GM21390 (cell line): Measurements from ENCODE around the gene BAIAP2.
A peak's percentile ranks its signal among the peaks of the same experiment; 100 is the strongest.
"Not testable (repeated sequence)": the region's sequence is repeated elsewhere in the genome, so short reads cannot be mapped to it uniquely, and the experiment has no call there.

ENCODE experiments used
- ATAC-seq: cut with Tn5 transposase; IDR thresholded peaks from one replicate; pipeline ENCODE4 v1.9.1; 2021; ENCODE audit not compliant: unreplicated experiment

Gene BAIAP2

DNA sequence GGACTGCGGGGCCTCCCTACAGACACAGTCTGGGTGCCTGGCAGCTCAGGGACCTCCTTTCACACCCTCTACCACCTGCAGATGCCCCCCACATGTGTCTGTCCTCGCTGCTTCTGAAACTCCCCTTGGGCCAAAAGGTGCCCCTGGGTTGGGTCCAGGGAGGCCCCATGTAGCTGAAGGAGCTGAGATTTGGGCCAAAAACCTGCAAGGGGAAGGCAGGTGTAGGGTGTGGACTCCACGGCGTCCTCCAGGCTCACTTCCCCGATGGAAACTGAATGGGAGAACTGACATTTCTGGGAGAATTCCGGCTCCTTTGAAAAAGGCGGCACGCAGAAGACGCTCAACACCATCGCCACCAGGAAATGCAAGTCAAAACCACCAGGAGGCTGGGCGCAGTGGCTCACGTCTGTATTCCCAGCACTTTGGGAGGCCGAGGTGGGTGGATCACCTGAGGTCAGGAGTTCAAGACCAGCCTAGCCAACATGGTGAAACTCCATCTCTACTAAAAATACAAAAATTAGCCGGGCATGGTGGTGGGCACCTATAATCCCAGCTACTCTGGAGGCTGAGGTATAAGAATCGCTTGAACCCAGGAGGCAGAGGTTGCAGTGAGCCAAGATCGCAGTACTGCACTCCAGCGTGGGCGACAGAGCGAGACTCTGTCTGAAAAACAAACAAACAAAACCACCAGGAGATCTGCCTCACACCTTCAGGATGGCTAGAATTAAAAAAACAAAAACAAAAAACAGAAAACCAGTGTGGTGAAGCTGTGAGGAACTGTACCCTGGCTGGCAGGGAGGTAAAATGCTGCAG, 13.2 kb upstream of the BAIAP2 start:
- ATAC-seq = no peak

DNA sequence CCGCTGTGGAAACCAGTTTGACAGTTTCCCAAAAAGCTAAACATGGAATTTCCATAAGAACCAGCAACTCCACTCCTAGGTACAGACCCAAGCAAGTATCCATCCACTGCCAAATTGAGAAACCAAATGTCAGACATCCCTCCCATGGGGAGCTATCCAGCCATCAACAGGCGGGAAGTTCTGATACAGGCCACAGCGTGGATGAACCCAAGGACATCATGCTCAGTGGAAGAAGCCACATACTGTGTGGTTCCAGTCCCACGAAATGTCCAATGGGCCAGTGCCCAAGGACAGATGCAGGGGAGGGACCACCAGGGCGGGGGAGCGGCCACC, 12.6 kb upstream of the BAIAP2 start:
- no peak for ATAC-seq

DNA sequence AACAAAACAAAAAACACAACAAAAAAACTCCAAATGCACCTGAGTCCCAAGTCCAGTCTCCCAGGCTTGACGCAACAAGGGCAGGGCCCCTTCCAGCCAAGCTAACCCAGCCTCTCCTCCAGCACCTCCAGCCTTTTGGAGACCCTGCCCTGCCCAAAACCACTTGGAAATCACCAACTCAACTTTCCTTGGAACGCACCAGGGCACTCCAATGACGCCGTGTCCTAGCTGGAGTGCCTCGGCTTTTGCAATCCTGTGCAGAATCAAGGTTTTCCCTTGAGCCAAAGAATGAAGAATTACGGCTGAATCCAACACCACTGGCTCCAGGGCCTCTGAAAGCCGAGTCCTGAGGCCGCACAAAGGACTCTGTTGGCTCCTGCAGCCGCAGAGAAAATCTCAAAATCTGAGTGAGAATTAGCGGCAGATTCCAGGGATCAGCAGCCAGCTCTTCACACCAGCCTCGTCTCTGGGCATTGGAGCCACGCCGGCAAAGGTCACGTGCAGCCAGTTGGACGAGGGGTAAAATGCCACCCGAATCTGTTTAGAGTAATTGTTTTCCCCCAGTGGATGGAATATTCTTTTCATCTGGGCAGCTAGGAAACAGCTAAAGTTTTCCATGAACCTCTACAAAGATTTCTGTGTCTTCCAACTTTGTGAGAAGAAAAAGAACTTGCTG, 9.7 kb upstream of the BAIAP2 start:
- ATAC-seq = no peak

DNA sequence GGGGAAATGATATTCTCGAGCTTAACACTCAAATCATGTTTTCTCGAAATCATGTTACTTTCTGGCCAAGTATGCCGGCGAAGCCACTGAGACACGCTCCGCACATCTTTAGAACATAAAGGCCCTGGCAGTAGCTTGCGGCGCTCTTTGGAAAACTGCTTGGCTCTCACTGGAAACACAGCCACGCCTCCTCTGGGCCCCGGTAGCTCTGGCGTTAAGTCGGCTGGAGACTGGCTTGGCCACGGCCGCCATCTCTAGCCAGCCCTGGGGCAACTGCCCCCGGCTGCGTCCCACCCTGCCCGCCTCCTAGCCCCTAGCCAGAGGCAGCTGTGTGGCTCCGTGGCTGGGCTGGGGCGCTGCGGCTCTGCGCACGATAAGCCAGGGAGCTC, 9.2 kb upstream of the BAIAP2 start:
- no peak for ATAC-seq

DNA sequence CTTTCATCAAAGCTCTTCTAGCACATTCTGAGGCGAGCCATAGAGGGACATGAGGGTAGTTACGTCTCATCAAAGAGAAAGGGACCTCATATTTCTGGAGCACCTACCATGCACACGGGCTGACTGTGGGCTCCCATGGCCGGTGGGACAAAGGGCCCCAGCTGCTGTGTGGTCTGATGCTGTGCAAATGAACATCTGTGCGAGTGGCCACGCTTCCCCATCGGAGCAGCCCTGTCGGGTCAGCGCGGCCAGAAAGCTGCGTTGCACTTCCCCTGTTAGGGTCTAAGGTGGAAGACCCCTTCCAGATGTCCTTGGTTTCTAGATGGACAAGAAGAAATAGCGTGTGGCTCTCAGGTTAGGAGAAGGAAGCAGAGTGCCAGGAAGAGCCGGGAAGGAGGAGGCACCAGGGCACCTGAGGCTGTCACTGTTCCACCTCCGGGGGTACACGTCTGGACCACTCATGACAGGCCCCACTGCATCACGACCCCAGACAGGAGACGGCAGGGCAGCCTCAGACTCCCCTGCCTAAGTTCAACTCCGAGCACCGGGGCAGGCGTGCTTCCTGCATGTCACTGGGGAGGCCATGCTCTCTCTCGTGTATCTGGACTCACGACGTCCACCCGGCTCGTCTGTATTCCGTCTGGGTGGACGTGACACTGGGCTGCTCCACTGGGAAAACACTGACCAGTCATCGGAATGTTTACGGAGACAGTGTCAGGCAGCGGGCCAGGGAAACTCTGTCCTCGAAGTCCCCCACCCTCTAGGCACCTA, 8.5 kb upstream of the BAIAP2 start:
- no peak for ATAC-seq

DNA sequence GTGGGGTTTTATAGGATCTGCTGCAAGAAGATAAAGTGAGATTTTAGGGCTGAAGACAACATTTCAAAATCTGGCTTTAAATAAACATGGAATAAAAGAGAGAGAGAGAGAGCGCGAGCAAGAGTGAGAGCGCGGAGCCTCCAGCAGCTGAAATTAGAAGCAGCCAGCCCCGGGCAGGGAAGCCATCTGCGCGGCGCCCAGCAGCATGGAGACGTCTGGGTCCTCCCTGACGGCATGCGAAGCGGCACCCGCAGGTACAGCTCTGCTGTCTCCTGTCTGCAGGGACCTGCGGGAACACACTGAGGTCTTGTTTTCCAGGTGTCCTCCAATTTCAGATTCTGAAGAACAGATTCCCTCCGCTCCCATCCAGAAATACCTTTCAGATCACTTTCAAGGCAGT, 7.9 kb upstream of the BAIAP2 start:
- no peak for ATAC-seq

DNA sequence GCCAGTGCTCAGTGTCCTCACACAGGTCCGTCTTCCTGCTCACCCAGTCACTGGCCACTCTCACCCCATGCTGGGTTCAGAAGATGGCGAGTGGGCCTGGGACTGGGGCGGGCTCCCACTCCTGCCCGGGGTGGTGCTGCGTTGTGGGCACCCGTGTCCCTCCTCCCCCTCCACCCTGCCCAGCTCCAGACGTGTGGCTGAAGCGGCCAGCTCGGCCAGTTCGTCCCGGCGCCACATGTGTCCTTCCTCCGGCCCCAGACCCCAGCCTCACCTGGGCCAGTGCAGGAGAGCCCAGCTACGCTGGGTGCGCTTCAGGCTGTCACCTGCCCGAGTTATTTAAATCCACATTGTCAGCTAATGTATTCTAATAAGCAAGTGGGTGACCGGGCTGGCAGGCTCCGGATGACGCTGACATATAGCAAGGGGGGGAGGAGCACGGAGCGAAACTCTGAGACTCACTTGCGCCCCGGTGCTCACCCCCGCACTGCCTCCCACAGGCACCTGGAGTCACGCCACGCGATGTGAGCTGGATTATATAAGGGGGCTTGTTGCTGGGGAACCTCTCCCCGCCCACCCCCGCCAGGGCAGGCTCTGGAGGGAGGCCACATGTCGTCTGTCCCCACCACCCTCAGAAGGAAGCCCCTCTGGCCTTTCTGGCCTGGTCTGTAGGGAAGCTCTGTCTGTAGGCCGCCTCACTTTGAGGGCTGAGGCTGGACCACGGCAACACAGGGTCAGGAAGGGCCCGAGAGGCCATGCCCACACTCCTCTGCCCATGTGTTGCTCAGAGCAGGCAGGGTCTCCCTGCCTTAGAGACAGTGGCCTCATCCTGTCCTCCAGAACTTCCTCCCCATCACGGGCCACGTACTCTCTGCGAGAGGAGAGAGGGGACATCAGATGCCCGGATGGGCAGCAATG, 7.1 kb upstream of the BAIAP2 start:
- no peak for ATAC-seq

DNA sequence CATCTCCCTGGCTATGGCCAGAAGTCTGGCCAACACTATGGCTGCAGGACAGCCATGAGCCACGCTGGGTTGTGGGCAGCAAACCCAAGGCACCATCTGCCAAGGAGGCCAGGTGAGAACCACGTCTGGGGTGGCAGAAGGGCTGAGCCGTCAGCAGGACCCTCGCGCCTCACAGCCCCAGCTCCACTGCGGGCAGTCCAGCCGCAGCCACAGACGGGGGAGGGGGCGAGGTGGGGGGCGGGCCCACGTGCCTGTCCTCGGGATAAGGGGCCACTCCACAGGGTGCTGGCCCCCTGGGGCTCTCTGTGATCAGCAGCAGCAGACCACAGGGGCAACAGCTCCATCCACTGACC, 6.5 kb upstream of the BAIAP2 start:
- no peak for ATAC-seq

DNA sequence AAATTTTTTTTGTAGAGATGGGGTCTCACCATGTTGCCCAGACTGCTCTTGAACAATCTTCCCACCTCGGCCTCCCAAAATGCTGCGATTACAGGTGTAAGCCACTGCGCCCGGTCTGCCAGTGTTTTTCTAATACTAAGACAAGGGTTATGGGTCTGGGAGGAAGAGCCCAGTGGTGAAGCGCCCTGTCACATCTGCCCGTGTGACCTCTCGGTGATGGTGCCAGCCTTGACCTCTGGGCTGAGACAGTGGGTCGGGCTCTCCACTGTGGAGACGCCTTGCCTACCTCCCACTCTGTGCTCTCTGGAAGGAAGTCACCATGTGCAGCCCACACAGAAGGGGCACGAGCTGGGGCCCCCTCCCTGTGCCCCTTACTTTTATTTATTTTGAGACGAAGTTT, 5.1 kb upstream of the BAIAP2 start:
- ATAC-seq = no peak

DNA sequence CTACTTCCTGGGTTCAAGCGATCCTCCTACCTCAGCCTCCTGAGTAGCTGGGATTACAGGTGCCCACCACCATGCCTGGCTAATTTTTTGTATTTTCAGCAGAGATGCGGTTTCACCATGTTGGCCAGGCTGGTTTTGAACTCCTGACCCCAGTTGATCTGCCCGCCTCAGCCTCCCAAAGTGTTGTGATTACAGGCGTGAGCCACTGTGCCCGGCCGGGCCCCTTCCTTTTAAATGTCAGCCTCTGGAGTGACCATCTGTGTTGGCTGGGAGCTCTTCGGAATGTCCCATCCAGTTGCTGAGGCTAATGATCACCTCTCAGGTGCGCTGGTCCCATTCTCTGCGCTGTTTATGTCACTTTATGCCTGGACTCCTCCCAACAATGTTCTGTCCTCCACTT, 4.6 kb upstream of the BAIAP2 start:
- ATAC-seq = not testable (repeated sequence)

DNA sequence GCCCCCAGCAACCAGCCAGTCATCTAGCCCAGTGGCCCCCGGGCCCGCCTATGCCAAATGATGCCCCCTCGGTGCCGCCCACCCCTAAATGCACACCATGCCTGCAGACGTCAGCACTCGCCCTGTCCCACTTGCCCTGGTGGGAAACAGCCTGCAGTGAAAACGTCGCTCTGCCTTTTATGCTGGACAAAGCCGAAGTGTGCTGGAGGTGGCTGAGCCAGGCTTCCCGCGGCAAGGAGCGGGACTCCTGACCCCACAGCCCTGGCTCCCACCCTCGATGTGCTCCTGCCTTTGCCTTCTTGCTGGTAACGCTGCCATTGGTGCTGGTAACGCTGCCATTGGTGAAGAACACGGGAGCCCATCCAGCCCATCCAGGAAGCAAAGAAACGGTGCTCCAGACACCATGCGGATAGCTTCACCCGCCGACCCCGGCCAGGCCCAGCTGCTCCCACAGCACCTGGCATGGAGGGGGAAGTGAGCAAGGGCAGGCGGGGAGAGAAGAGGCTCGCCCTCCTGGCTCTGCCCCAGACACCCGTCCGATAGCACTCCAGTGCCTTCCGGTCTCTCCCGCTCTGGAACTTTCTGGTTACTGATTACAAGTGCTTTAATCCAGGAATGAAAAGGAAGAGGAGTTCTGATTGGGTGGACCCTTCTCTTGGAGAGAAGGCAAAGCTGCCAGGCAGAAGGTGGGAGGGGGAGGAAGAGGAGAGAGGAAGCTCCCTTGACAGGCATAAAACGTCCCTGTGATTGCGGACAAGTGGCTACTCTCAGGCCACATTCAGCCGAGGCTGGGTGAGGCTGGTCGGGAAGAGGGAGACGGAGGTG, 4.0 kb upstream of the BAIAP2 start:
- ATAC-seq = no peak

DNA sequence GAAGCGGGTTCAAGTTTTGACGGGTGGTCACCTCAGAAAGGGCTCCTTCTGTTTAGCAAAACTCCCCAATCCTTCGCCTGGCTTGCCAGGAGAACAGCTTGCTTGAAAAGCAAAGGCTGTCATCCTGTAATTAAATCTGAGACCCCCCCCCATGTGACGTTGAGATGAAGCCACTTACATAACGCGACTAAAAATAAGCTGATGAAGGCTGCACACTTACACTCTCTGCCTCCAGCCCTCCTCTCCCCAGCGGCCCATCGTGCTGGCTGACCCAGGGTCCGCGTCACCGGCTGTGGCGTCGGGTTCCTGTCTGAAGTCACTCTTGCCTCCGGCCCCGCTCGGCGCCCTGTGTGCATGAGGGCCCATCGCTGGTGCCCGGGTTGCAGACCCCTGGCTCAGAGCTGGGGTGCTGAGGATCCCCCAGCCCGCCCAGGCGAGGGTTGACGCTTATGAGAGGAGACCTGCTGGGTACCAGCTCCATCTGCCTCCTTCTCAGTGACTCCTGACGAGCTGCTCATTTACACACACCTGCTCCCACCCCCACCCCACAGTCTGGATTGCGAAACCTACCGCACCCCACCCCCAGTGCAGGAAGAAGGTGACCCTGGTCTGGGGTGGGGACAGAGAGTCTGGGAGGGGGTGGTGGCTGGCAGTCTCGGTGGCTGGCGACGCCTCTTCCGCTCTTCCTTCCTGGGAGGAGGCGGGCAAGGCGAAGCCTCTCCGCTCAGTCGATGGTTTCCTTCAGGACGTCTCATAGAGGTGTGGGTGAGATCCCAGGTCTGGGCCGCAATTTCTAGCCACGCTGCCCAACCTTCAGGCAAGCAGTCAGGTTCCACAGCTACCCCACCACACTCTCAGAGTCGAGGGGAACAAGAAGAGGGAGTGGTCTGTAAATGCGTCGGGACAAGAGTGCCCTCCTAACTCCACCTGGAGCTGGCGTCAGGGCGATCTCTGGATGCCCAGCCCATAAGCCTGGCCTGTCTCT, 3.1 kb upstream of the BAIAP2 start:
- no peak for ATAC-seq

DNA sequence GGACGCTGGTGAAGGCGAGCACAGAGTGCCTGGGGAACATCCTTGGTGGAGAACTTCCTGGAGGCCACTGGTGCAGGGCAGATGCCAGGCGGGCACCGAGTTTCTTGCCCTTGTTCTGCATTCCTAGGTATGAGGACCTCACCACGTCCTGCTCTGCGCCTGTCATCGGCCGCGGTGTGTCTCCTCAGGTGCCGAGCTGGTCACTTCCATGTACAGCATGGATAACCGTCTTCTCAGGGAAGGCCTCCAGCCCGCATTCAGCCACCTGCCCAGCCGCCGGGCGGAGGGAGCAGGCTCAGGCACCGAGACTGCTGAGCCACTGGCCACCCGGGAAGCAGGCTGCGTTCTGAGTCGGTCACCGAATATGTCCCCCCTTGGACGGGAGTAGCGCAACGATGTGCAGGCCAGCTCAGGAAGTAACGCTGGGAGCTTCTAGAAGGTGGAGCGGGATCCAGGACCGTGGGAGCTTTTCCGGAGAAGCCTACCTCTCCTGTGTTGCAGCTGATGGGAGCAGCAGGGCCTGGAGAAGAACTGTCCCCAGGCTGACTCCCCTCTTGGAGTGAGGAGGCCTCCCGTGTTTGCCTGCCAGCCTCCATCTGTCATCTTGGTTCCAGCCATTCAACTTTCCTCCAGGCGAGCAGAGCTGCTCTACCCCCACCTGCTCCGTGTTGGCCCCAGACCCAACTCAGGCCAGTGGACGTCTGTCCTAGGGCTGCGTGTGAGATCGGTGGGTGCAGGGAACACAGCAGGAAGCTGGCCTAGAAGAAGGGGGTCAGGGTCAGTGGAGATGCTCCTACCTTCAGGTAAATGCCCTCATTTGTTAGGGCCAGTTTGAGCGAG, 2.1 kb upstream of the BAIAP2 start:
- ATAC-seq = no peak

DNA sequence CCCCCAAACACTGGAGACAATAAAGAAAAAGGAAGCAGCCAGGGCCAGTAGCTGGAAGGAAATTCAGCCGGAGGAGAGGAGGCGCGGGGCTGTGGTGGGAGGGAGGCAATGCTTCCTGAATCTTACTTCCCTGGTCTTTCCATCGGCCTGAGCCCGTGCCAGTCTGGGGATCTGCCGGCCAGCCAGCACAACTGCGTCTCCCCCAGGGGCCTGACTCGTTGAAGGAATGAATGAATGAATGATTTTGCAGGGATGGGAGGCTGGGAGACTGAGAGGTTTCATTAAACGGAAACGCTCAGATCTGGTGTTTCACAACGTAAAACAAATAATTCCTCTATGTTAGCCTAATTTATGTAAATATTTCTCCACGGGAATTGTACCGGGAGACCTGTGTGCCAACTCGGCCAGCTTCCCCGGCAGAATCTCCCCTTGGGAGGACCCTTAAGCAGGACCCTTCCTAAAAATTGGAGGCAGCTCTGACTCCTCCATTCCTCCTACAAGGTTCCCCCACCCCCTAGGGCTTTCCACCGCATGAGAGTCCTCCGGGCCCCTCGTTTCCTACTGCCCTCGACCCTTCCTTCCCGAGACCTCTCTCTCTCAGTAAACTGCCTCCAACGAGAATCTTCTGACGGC, 1.3 kb upstream of the BAIAP2 start:
- ATAC-seq = no peak

DNA sequence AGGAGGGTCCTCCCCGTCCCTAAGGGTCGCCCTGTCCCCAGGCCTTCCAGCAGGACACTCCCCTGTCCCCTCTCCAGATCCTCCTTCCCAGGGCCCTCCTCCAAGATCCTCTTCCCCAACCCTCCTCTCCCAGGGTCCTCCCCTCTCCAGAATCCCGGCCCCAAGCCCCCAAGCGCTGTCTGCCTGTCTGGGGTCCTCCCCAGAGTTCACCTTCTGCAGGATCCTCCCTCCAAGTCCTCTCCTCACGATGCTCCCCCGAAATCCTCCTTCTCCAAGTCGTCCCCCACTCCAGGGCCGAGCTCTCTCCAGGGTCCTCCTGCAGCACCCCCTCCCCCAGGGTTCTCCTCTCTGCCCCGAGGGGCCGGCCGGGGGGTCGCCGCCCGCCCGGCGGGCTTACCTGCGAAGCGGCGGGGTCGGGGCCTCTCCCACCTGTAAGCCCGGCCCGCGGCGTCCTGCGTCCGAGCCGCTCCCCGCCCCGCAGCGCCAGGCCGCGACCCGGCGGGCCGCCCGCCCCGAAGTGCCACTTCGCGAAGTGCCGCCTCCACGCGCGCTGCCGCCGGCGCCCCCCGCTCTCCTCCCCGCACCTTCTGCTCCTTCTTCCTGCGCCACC, 678 bp upstream of the BAIAP2 start:
- peak; percentile 18 for ATAC-seq

DNA sequence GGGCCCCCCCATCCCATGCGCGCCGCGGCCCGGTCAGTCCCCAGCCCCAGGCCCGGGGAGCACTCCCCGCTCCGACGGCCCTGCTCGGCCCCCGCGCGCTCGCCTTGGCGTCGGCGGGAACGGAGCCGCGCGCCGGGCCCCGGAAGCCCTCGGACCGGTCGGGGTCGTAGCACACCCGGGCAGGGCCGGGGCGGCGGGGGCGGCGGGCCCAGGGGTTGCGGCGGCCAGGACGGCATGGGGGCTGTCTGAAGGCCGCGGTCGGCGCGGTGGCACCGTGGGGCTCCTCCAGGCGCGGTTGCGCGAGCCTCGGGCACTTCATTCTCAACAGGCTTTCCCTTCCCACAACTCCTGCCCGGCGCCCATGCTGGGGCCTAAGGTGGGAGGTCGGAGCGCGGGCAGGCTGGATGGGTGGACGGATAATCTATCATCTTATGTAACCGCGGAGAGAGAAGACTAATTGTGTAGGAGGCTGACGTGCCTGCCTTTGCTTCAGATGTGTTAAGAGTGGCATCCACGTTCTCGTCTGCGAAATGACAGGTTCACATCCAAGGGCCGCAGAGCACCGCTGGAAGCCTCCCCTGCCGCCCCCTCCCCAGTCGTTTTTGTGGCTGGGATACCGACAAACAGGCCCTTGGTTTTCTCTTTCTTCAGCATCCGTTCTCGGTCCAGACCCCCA, 708 bp downstream of the BAIAP2 start:
- ATAC-seq = no peak
